CD14-positive monocyte (primary cell): Measurements from ENCODE around the gene MRGPRG. TPM values are rescaled to one million over a fixed set of nuclear protein-coding genes. Genes with fewer than 3 reads are reported as not detected.
"Not testable (repeated sequence)": the region's sequence is repeated elsewhere in the genome, so short reads cannot be mapped to it uniquely, and the experiment has no call there.

Experiments
- DNase-seq, 3 donors: peaks; one replicate each; pipeline ENCODE4 v3.0.0-alpha.2; 2011 to 2022
- H2AFZ ChIP-seq: 2 replicates; pipeline ENCODE4 v1.6.0; 2012; ENCODE audit warnings: mild to moderate bottlenecking, low read depth, low read length, inconsistent platforms; ENCODE audit not compliant: insufficient read depth, poor library complexity, severe bottlenecking
- H3K27ac ChIP-seq, 2 donors: 1 replicate in 1 of 2; 2 replicates in 1 of 2; pipeline ENCODE4 v1.5.1; 2012 to 2013; ENCODE audit warnings: low read length in 2 of 2, control low read depth in 1 of 2, inconsistent platforms in 1 of 2, low read depth in 1 of 2, mild to moderate bottlenecking in 1 of 2
- H3K27me3 ChIP-seq, 2 donors: one replicate each; pipeline versions ENCODE4 v1.6.0 to v1.6.1; 2011 to 2013; ENCODE audit warnings: low read length in 2 of 2; ENCODE audit not compliant: control insufficient read depth in 2 of 2, insufficient read depth in 2 of 2
- H3K36me3 ChIP-seq, 2 donors: replicated peaks in 1 of 2; 1 replicate in 1 of 2; 2 replicates in 1 of 2; pipeline versions ENCODE4 v1.5.1 to v1.6.1; 2012 to 2013; ENCODE audit warnings: low read length in 2 of 2, control low read depth in 1 of 2, inconsistent platforms in 1 of 2, mild to moderate bottlenecking in 1 of 2; ENCODE audit not compliant: insufficient read depth in 2 of 2, control insufficient read depth in 1 of 2
- H3K4me1 ChIP-seq, 2 donors: 1 replicate in 1 of 2; 2 replicates in 1 of 2; pipeline versions ENCODE4 v1.5.1 to v1.6.1; 2012 to 2013; ENCODE audit warnings: low read length in 2 of 2, control low read depth in 1 of 2, inconsistent platforms in 1 of 2, mild to moderate bottlenecking in 1 of 2, moderate library complexity in 1 of 2; ENCODE audit not compliant: insufficient read depth in 2 of 2, control insufficient read depth in 1 of 2
- H3K4me2 ChIP-seq: replicated peaks from 2 replicates; pipeline ENCODE3; 2012; ENCODE audit warnings: low read length, moderate library complexity, mild to moderate bottlenecking; ENCODE audit not compliant: poor library complexity, severe bottlenecking; ENCODE audit errors: extremely low read depth
- H3K4me3 ChIP-seq, 3 experiments: fragments of 200-600 bp in 1 of 3; sonication (generic) in 1 of 3; replicated peaks in 1 of 3; 1 replicate in 2 of 3; 2 replicates in 1 of 3; pipeline ENCODE4 v1.5.1; 2011 to 2013; ENCODE audit warnings: low read length in 3 of 3, mild to moderate bottlenecking in 3 of 3, control low read depth in 2 of 3, low read depth in 2 of 3, inconsistent platforms in 1 of 3, moderate library complexity in 1 of 3
- H3K79me2 ChIP-seq: 2 replicates; pipeline ENCODE4 v1.6.0; 2012; ENCODE audit warnings: mild to moderate bottlenecking, control low read depth, inconsistent platforms, low read length, moderate library complexity; ENCODE audit not compliant: insufficient read depth
- H3K9ac ChIP-seq: 2 replicates; pipeline ENCODE4 v1.6.0; 2017; ENCODE audit warnings: low read length, mild to moderate bottlenecking; ENCODE audit not compliant: insufficient read depth, poor library complexity, severe bottlenecking
- H3K9me3 ChIP-seq, 2 donors: replicated peaks in 1 of 2; 1 replicate in 1 of 2; 2 replicates in 1 of 2; pipeline versions ENCODE4 v1.5.1 to v1.6.1; 2012 to 2013; ENCODE audit warnings: low read length in 2 of 2, control low read depth in 1 of 2; ENCODE audit not compliant: control insufficient read depth in 1 of 2, insufficient read depth in 1 of 2
- H4K20me1 ChIP-seq: 2 replicates; pipeline ENCODE4 v1.6.0; 2012; ENCODE audit warnings: mild to moderate bottlenecking, low read length, control low read depth, moderate library complexity; ENCODE audit not compliant: insufficient read depth
- H3K27ac Mint-ChIP-seq, 7 donors: one replicate each; pipeline ENCODE4 v1.8.0; 2020; ENCODE audit warnings: mild to moderate bottlenecking in 7 of 7, mixed read lengths in 7 of 7, moderate library complexity in 6 of 7, inconsistent platforms in 2 of 7
- H3K27me3 Mint-ChIP-seq, 3 donors: one replicate each; pipeline ENCODE4 v1.8.0; 2021 to 2022; ENCODE audit warnings: low read depth in 3 of 3, mild to moderate bottlenecking in 3 of 3, mixed read lengths in 3 of 3, moderate library complexity in 3 of 3, inconsistent platforms in 1 of 3
- H3K36me3 Mint-ChIP-seq, 2 donors: one replicate each; pipeline ENCODE4 v1.8.0; 2020; ENCODE audit warnings: mixed read lengths in 2 of 2, inconsistent platforms in 1 of 2, mild to moderate bottlenecking in 1 of 2
- H3K4me1 Mint-ChIP-seq: one replicate; pipeline ENCODE4 v1.8.0; 2020; ENCODE audit warnings: mild to moderate bottlenecking, mixed read lengths
- H3K4me3 Mint-ChIP-seq, 2 donors: one replicate each; pipeline ENCODE4 v1.8.0; 2020; ENCODE audit warnings: mild to moderate bottlenecking in 2 of 2, mixed read lengths in 2 of 2, moderate library complexity in 1 of 2
- H3K9me3 Mint-ChIP-seq, 7 donors: one replicate each; pipeline ENCODE4 v1.8.0; 2020 to 2022; ENCODE audit warnings: mixed read lengths in 7 of 7, mild to moderate bottlenecking in 6 of 7, moderate library complexity in 6 of 7, inconsistent platforms in 2 of 7
- WGBS: methylation state at CpG from one replicate; pipeline ENCODE4 v1.1.5; 2013; ENCODE audit warnings: missing lambda C conversion rate; ENCODE audit not compliant: insufficient coverage; 5-methylcytosine and 5-hydroxymethylcytosine counted together
- intact Hi-C, 2 donors: fragments of 100-400 bp; cut with micrococcal nuclease; formaldehyde crosslinking; loops; one replicate each; pipeline versions ENCODE4 v1.15.0 to v1.15.1; 2023
- polyA plus RNA-seq, 3 donors: library from polyadenylated mRNA; depleted of rRNA in 1 of 3; unstranded in 2 of 3; stranded (reverse) in 1 of 3; fragments of 300-500 nt in 2 of 3; fragments of >200 nt in 1 of 3; fragmentation: Illumina TruSeq in 2 of 3; gene quantifications; 1 replicate in 2 of 3; 2 replicates in 1 of 3; pipeline ENCODE4 v1.2.3, GENCODE V29; 2012 to 2021

The MRGPRG gene
- polyA plus RNA-seq, 3 donors: not detected

- H3K27me3 ChIP-seq, H3K9me3 ChIP-seq, H3K36me3 Mint-ChIP-seq, H3K9ac ChIP-seq, H3K4me2 ChIP-seq, H3K4me3 Mint-ChIP-seq, DNase-seq, H4K20me1 ChIP-seq, H3K4me3 ChIP-seq, H3K36me3 ChIP-seq, intact Hi-C loops, H3K79me2 ChIP-seq, H2AFZ ChIP-seq, H3K27ac ChIP-seq, H3K4me1 ChIP-seq, H3K9me3 Mint-ChIP-seq, H3K4me1 Mint-ChIP-seq, H3K27me3 Mint-ChIP-seq: not testable (repeated sequence)
- peak overlapping the region in 1 of 7 donors; percentile 54 for H3K27ac Mint-ChIP-seq
- WGBS: 100% methylated on average over 1 of the region's 1 CpG
Observed at GRCh38 chr11:3257509-3257908, 38.9 kb upstream of the MRGPRG start.

- H3K36me3 ChIP-seq, H3K9me3 Mint-ChIP-seq, H3K27ac Mint-ChIP-seq, H3K4me1 ChIP-seq, H3K4me2 ChIP-seq, DNase-seq, H3K27me3 Mint-ChIP-seq, H4K20me1 ChIP-seq, H3K4me3 Mint-ChIP-seq, H2AFZ ChIP-seq, H3K27me3 ChIP-seq, H3K79me2 ChIP-seq, H3K27ac ChIP-seq, H3K4me3 ChIP-seq, H3K9ac ChIP-seq, H3K4me1 Mint-ChIP-seq, H3K36me3 Mint-ChIP-seq, H3K9me3 ChIP-seq, intact Hi-C loops: not testable (repeated sequence)
- WGBS: no CpG with 5 or more reads among the region's 12 CpGs
Observed at GRCh38 chr11:3255241-3255640, 36.6 kb upstream of the MRGPRG start.

GRCh38 chr11:3254773-3255172 is 36.2 kb upstream of the MRGPRG start:
- H3K27ac Mint-ChIP-seq, H2AFZ ChIP-seq, H3K9me3 ChIP-seq, H3K4me3 Mint-ChIP-seq, H3K9me3 Mint-ChIP-seq, H4K20me1 ChIP-seq, H3K4me3 ChIP-seq, H3K27me3 ChIP-seq, H3K4me1 ChIP-seq, H3K27me3 Mint-ChIP-seq, H3K4me2 ChIP-seq, intact Hi-C loops, H3K36me3 Mint-ChIP-seq, DNase-seq, H3K27ac ChIP-seq, H3K9ac ChIP-seq, H3K4me1 Mint-ChIP-seq, H3K79me2 ChIP-seq, H3K36me3 ChIP-seq: not testable (repeated sequence)
- no CpG with 5 or more reads among the region's 14 CpGs for WGBS
